GM18502 (cell line): ENCODE data around the gene KLK6.

Experiments
- ATAC-seq: cut with Tn5 transposase; IDR thresholded peaks from one replicate; pipeline ENCODE4 v1.9.1; 2021; ENCODE audit warnings: mild to moderate bottlenecking; ENCODE audit not compliant: unreplicated experiment, poor library complexity

Gene KLK6

DNA sequence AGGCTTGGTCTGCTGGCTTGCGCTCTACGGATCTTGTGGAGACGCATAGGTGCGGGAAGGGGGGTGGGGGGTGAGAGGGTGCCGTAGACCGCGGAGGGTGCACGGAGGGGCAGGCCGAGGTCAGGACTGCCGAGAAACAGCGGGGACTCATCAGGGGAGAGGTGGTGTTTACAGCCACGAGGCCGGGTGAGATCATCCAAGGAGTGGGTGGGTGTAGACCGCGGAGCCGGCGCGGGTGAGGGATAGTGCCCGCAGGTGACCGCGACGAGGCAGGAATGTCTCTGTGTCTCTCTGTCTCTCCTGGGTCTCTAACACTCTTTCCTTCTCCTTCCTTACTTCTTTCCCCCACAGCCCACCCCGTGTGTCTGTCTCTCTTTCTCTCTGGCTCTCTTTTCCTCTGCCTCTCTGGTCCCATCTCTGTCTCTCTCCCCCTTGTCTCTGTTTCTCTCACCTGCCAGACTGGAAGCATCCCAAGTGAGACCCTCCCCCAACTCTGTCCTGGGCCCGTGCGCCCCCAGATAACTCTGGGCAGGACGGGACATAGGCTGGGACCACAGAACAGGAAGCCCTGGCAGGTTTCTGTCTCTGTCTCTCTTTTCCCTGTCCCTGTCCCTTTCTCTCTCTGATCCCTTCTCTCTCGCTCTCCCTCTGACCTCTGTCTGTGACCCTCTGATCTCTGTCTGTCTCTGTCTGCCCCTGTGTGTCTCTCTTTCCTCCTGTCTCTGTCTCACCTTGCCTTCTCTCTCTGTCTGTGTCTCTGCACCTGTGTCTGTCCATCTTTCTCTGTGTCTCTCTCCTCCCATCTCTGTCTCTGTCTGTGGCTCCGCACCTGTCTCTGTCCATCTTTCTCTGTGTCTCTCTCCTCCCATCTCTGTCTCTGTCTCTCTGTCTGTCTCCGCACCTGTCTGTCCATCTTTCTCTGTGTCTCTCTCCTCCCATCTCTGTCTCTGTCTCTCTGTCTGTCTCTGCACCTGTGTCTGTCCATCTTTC lies 56.4 kb downstream of the KLK6 start:
- ATAC-seq: no peak

DNA sequence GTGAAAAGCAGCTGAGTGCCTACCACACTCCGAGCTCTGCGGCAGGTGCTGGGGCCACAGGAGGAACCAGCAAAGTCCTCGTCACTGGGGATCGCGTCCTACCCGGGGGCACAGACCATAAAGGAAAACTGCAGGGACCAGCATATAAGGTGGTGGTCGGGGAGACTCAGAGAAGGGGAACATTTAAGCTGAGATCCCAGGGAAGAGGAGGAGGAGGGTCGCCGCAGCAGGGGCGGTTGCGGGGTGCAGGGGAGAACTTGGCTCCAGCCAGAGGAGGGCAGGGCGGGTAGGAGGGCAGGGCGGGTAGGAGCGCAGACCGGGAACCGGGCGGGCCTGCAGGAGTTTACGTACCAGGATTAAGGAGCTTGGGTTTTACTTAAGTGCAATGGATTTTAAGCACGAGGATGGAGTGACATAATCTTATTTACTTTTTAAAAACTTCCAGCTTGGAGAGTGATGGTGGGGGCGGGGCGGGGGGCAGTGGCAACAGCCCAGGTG lies 57.2 kb downstream of the KLK6 start:
- no peak for ATAC-seq

DNA sequence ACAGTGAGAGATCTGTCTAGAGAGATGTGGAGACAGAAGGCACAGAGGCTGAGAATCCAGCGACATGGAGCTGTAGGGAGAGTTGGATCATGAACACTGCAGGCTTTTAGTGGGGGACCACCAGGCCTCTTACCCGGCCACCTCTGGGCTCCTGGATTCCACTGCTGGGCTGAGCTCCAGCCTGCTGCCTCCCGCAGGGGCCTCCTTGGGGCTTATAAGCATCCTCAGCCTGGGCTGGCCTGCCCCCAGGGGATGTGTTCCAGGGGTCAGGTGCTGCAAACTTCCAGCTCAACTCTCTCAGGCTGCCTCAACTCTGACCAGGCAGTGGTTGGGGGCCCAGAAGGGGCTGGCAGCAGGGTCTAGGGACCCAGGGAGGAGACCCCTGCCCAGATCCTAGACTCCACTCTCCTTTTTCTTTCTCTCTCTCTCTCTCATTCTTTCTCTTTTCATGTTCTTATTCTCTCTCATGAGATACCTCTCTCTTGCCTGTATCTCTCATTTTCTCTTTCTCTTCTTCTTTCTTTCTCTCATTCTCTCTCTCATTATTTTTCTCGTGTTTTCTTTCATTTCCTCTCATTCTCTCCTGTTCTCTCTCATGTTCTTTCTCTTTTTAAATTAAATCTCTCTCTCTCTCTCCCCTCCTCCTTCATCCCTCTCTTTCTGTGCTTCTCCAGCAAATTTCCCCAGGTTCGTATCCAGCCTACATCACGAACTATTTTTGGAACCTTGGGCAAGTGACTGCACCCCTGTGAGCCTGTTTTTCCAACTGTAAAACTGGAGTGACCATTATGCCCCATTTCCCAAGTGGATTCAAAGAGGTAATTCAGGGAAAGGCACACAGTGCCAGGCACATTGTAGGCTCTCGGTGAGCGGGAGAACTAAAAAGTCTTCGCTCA lies 57.9 kb downstream of the KLK6 start, which contains the start of gene KLK4:
Gene KLK4 (minus strand): TSS at position 190 of the 896 bp plus-strand sequence. CDS start 657 bp downstream, outside the sequence.
- ATAC-seq: no peak

DNA sequence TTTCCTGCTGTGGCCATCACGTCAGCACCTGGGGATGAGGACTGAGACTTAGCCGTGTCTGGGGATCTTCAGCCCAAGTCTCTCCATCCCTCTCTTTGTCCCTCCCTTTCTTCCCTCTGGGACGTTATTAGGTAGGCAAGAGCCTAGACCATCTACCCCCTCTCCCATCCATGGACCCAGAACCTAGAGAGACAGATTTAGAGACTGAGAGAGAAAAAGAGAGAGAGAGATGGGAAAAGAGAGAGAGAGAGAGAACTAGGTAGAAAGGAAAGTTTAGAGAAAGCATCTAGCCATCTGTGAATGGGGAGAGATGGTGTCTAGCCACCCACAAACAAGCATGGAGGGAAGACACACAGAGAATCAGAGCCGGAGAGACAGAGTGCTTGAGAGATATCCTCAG lies 58.7 kb downstream of the KLK6 start:
- no peak for ATAC-seq

DNA sequence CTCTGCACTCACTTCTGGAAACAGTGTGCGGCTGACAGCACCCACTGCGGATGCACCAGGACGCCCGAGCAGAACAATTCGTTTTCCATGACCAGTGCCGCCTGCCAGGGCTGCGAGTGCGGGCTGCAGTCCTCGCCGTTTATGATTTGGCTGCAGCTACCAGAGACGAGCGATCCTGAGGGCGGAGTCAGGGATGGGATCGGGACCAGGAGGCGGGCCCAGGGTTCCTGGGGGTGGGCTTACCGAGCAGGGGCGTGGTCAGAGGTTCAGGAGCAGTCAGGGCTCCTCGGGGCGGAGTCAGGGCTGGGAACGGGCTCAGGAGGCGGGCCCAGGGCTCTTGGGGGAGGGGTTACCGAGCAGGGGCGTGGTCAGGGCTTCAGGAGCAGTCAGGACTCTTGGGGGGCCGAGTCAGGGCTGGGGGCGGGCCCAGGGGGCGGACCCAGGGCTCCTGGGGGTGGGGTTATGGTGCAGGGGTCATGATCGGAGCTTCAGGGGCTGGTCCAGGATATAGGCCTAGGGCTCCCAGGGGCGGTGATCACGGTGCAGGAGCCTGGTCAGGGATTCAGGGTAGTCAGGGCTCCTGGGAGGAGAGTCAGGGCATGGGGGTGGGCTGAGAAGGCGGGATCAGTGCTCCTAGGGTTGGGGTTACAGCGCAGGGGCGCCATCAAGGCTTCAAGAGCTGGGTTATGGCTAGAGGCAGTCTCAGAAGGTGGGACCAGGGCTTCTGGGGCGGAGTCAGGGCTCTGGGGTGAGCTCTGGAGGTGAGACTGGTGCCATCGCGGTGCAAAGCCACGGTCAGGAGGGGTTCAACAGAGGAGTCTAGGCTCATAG lies 59.9 kb downstream of the KLK6 start:
- no peak for ATAC-seq
